CD4-positive, alpha-beta T cell (primary cell): ENCODE results near the gene MRPL1. TPM values are rescaled to one million over a fixed set of nuclear protein-coding genes. Genes with fewer than 3 reads are reported as not detected.

Experiments
- ATAC-seq: fragments of 200-7000 bp; cut with Tn5 transposase; one replicate; pipeline ENCODE4 v1.10.0; 2022; ENCODE audit warnings: mild to moderate bottlenecking; ENCODE audit not compliant: poor library complexity
- CTCF ChIA-PET: fragments of 350-600 bp; sonication (Branson Sonifier 250); formaldehyde crosslinking; loops from one replicate; lab custom pipeline; 2021; ENCODE audit warnings: antibody characterized with exemption, inconsistent platforms; lab: Charles Lee
- POLR2A ChIA-PET: fragments of 350-600 bp; sonication (Branson Sonifier 250); formaldehyde crosslinking; loops from one replicate; lab custom pipeline; 2021; ENCODE audit warnings: antibody characterized with exemption, inconsistent platforms; lab: Charles Lee
- DNase-seq, 14 experiments: peaks; one replicate each; pipeline ENCODE4 v3.0.0-alpha.2; 2013 to 2020; ENCODE audit warnings: mixed read lengths in 2 of 14
- H3K27ac ChIP-seq, 2 donors: one replicate each; pipeline versions ENCODE4 v1.5.1 to v1.7.0; 2013; ENCODE audit warnings: low read length in 2 of 2, low read depth in 1 of 2, mild to moderate bottlenecking in 1 of 2
- H3K27me3 ChIP-seq, 2 experiments: 1 replicate in 1 of 2; 2 replicates in 1 of 2; pipeline versions ENCODE4 v1.6.1 to v1.7.0; 2013; ENCODE audit warnings: low read length in 2 of 2, control low read depth in 1 of 2, mild to moderate bottlenecking in 1 of 2, moderate library complexity in 1 of 2; ENCODE audit not compliant: insufficient read depth in 2 of 2, control insufficient read depth in 1 of 2
- H3K36me3 ChIP-seq: one replicate; pipeline ENCODE4 v1.6.1; 2013; ENCODE audit warnings: low read length, control low read depth; ENCODE audit not compliant: insufficient read depth
- H3K4me1 ChIP-seq: one replicate; pipeline ENCODE4 v1.6.1; 2013; ENCODE audit warnings: low read length, control low read depth; ENCODE audit not compliant: insufficient read depth
- H3K4me3 ChIP-seq: one replicate; pipeline ENCODE4 v1.5.1; 2013; ENCODE audit warnings: mild to moderate bottlenecking, low read length, moderate library complexity
- H3K9me3 ChIP-seq, 2 experiments: 1 replicate in 1 of 2; 2 replicates in 1 of 2; pipeline versions ENCODE4 v1.6.1 to v1.7.0; 2013; ENCODE audit warnings: low read length in 2 of 2, mild to moderate bottlenecking in 2 of 2, control low read depth in 1 of 2, moderate library complexity in 1 of 2; ENCODE audit not compliant: control insufficient read depth in 1 of 2, insufficient read depth in 1 of 2
- H3K27ac Mint-ChIP-seq: one replicate; pipeline ENCODE4 v1.8.0; 2020; ENCODE audit warnings: mixed read lengths
- H3K27me3 Mint-ChIP-seq: one replicate; pipeline ENCODE4 v1.8.0; 2021; ENCODE audit warnings: mixed read lengths
- H3K36me3 Mint-ChIP-seq: one replicate; pipeline ENCODE4 v1.8.0; 2021; ENCODE audit warnings: low read depth, mixed read lengths
- H3K4me1 Mint-ChIP-seq: one replicate; pipeline ENCODE4 v1.8.0; 2021; ENCODE audit warnings: low read depth, mixed read lengths
- H3K4me3 Mint-ChIP-seq: one replicate; pipeline ENCODE4 v1.8.0; 2020; ENCODE audit warnings: mild to moderate bottlenecking, mixed read lengths
- H3K9me3 Mint-ChIP-seq: one replicate; pipeline ENCODE4 v1.8.0; 2020; ENCODE audit warnings: mixed read lengths
- CTCF ChIP-seq: fragments of 200-600 bp; IDR thresholded peaks from one replicate; pipeline ENCODE4 v1.8.0; 2022; ENCODE audit warnings: antibody characterized with exemption, mild to moderate bottlenecking
- intact Hi-C, 2 experiments: fragments of 100-400 bp; cut with DNase I in 1 of 2; cut with micrococcal nuclease in 1 of 2; formaldehyde crosslinking; loops; one replicate each; pipeline versions ENCODE4 v1.15.1 to v1.9.0; 2023 to 2025; cut with DNase I, micrococcal nuclease
- total RNA-seq, 174 experiments: library from RNA in 2 of 174; stranded (reverse) in 2 of 174; gene quantifications; one replicate each; pipeline ENCODE4 v1.2.3 and lab custom pipeline; 2021 to 2026

The MRPL1 gene
- total RNA-seq, 2 experiments from 2014 or later = 14.8 to 17.5 TPM

GRCh38 chr4:77952457-77952856 is 89.8 kb downstream of the MRPL1 start:
- no peak overlapping the region for H3K27ac Mint-ChIP-seq
- intact Hi-C loops = no loop called here

GRCh38 chr4:77954690-77955089 is 92.1 kb downstream of the MRPL1 start:
- Mint-ChIP-seq H3K27me3 (no peaks in the 10 kb centered on the region), H3K27ac (no peak overlapping the region)
- intact Hi-C loops = no loop called here

More at GRCh38 chr4:77952457-77952856, 89.8 kb downstream of the MRPL1 start:
- no peak overlapping the region for H3K4me3 Mint-ChIP-seq
- peaks cover 53% of the 10 kb centered on the region for H3K36me3 Mint-ChIP-seq
- H3K36me3 ChIP-seq = peaks cover 20% of the 10 kb centered on the region
- H3K4me3 ChIP-seq = no peak overlapping the region
- DNase-seq = no peak
- H3K9me3 Mint-ChIP-seq = no peaks in the 10 kb centered on the region
- no peak overlapping the region for H3K27ac ChIP-seq
- ChIA-PET POLR2A (no interaction called here), CTCF (no interaction called here)
- no peak for ATAC-seq
- TF ChIP-seq CTCF = no peak
- H3K9me3 ChIP-seq = no peaks in the 10 kb centered on the region
- no peaks in the 10 kb centered on the region for H3K4me1 ChIP-seq
- H3K27me3 ChIP-seq = no peaks in the 10 kb centered on the region
- no peaks in the 10 kb centered on the region for H3K4me1 Mint-ChIP-seq
- H3K27me3 Mint-ChIP-seq = no peaks in the 10 kb centered on the region

GRCh38 chr4:77956917-77957316 is 94.3 kb downstream of the MRPL1 start:
- H3K4me1 ChIP-seq = no peaks in the 10 kb centered on the region
- Mint-ChIP-seq H3K4me3 (no peak overlapping the region), H3K36me3 (peaks cover 29% of the 10 kb centered on the region), H3K27me3 (no peaks in the 10 kb centered on the region), H3K4me1 (no peaks in the 10 kb centered on the region), H3K9me3 (no peaks in the 10 kb centered on the region), H3K27ac (no peak overlapping the region)
- H3K27ac ChIP-seq = no peak overlapping the region
- no peak for DNase-seq
- intact Hi-C loops = no loop called here
- no peak overlapping the region for H3K4me3 ChIP-seq
- ATAC-seq = no peak
- H3K9me3 ChIP-seq = no peaks in the 10 kb centered on the region
- no peak for TF ChIP-seq CTCF
- H3K36me3 ChIP-seq = peaks cover 11% of the 10 kb centered on the region
- CTCF ChIA-PET = no interaction called here
- no peaks in the 10 kb centered on the region for H3K27me3 ChIP-seq
- POLR2A ChIA-PET = no interaction called here

More at GRCh38 chr4:77954690-77955089, 92.1 kb downstream of the MRPL1 start:
- Histone ChIP-seq H3K27me3 (no peaks in the 10 kb centered on the region), H3K36me3 (peaks cover 20% of the 10 kb centered on the region), H3K4me3 (no peak overlapping the region), H3K4me1 (no peaks in the 10 kb centered on the region), H3K9me3 (no peaks in the 10 kb centered on the region), H3K27ac (no peak overlapping the region)
- POLR2A ChIA-PET = no interaction called here
- ATAC-seq (no peak), DNase-seq (no peak)
- TF ChIP-seq CTCF = no peak
- CTCF ChIA-PET = no interaction called here
- Mint-ChIP-seq H3K4me3 (no peak overlapping the region), H3K36me3 (peaks cover 46% of the 10 kb centered on the region), H3K4me1 (no peaks in the 10 kb centered on the region), H3K9me3 (no peaks in the 10 kb centered on the region)
